Endothelial cell of umbilical vein (primary cell): ENCODE results near the gene PRELID3B. TPM values are rescaled to one million over a fixed set of nuclear protein-coding genes. Genes with fewer than 3 reads are reported as not detected.

Source experiments
- BruUV-seq: library from RNA; stranded (reverse); fragments of 400-500 nt; replicated peaks from 2 replicates; lab custom pipeline; 2021; lab: Mats Ljungman, UMichigan
- CTCF ChIA-PET: fragments of 300-600, 350-600 bp; sonication (Branson Sonifier 250); formaldehyde crosslinking; loops from one replicate; lab custom pipeline; 2021; ENCODE audit warnings: antibody characterized with exemption, inconsistent platforms; lab: Charles Lee
- POLR2A ChIA-PET: fragments of 300-600, 350-600 bp; sonication (Branson Sonifier 250); formaldehyde crosslinking; loops from one replicate; lab custom pipeline; 2021; ENCODE audit warnings: antibody characterized with exemption, inconsistent platforms; lab: Charles Lee
- DNase-seq: peaks from one replicate; pipeline ENCODE4 v3.0.0-alpha.2; 2011; ENCODE audit warnings: low read depth, low spot score
- FAIRE-seq: peaks from 2 replicates; lab custom pipeline; 2011; peaks lifted over from hg19 to GRCh38; lab: Jason Lieb, UNC
- H2AFZ ChIP-seq: 2 replicates; pipeline ENCODE4 v1.6.0; 2012; ENCODE audit warnings: low read depth, low read length, control low read depth, inconsistent platforms
- H3K27ac ChIP-seq: 2 replicates; pipeline ENCODE4 v1.5.1; 2011; ENCODE audit warnings: low read depth, mild to moderate bottlenecking, control low read depth, low read length, moderate library complexity; ENCODE audit not compliant: insufficient read depth
- H3K27me3 ChIP-seq, 2 experiments: 2 replicates each; pipeline versions ENCODE4 v1.6.0 to v1.6.1; 2011; ENCODE audit warnings: low read length in 2 of 2, mixed read lengths in 1 of 2; ENCODE audit not compliant: control insufficient read depth in 2 of 2, insufficient read depth in 2 of 2
- H3K36me3 ChIP-seq, 2 experiments: 2 replicates in 1 of 2; 3 replicates in 1 of 2; pipeline ENCODE4 v1.5.1; 2011; ENCODE audit warnings: low read length in 2 of 2, mild to moderate bottlenecking in 1 of 2, moderate library complexity in 1 of 2; ENCODE audit not compliant: control insufficient read depth in 2 of 2, insufficient read depth in 2 of 2; ENCODE audit errors: extremely low read depth in 1 of 2
- H3K4me1 ChIP-seq: 3 replicates; pipeline ENCODE4 v1.5.1; 2011; ENCODE audit warnings: mild to moderate bottlenecking, low read length; ENCODE audit not compliant: control insufficient read depth, insufficient read depth; ENCODE audit errors: extremely low read depth
- H3K4me2 ChIP-seq: 2 replicates; pipeline ENCODE4 v1.6.1; 2011; ENCODE audit warnings: low read length, control low read depth, mixed read lengths; ENCODE audit not compliant: insufficient read depth
- H3K4me3 ChIP-seq, 3 experiments: fragments of 200-600 bp in 1 of 3; sonication (generic), shearing (Covaris generic) in 1 of 3; replicated peaks in 1 of 3; 2 replicates each; pipeline ENCODE4 v1.5.1; 2011 to 2016; ENCODE audit warnings: control low read depth in 3 of 3, low read length in 3 of 3, mild to moderate bottlenecking in 2 of 3, inconsistent platforms in 1 of 3, low read depth in 1 of 3, moderate library complexity in 1 of 3; ENCODE audit not compliant: insufficient read depth in 1 of 3
- H3K79me2 ChIP-seq: 2 replicates; pipeline ENCODE4 v1.6.0; 2012; ENCODE audit warnings: low read length, inconsistent platforms; ENCODE audit not compliant: control insufficient read depth, insufficient read depth
- H3K9ac ChIP-seq: replicated peaks from 2 replicates; pipeline ENCODE3; 2011; ENCODE audit warnings: low read length, control low read depth; ENCODE audit not compliant: insufficient read depth; ENCODE audit errors: extremely low read depth
- H3K9me1 ChIP-seq: replicated peaks from 3 replicates; pipeline ENCODE4 v1.6.0; 2011; ENCODE audit warnings: mild to moderate bottlenecking, low read length; ENCODE audit not compliant: control insufficient read depth, insufficient read depth; ENCODE audit errors: extremely low read depth
- H3K9me3 ChIP-seq: replicated peaks from 2 replicates; pipeline ENCODE4 v1.5.1; 2012; ENCODE audit warnings: low read length, inconsistent platforms; ENCODE audit not compliant: control insufficient read depth, insufficient read depth
- H4K20me1 ChIP-seq: replicated peaks from 2 replicates; pipeline ENCODE3; 2011; ENCODE audit warnings: mild to moderate bottlenecking, low read length; ENCODE audit not compliant: control insufficient read depth, insufficient read depth; ENCODE audit errors: extremely low read depth
- EZH2 ChIP-seq: IDR thresholded peaks from 2 replicates; pipeline ENCODE4 v1.6.1; 2012; ENCODE audit warnings: borderline replicate concordance, low read depth, mild to moderate bottlenecking, moderate library complexity, low read length, inconsistent platforms; ENCODE audit not compliant: severe bottlenecking
- FOS ChIP-seq: IDR thresholded peaks from 2 replicates; pipeline ENCODE4 v1.6.1; 2011; ENCODE audit warnings: mild to moderate bottlenecking, low read length, moderate library complexity, borderline replicate concordance; ENCODE audit not compliant: insufficient read depth
- GATA2 ChIP-seq: IDR thresholded peaks from 2 replicates; pipeline ENCODE4 v1.7.0; 2011; ENCODE audit warnings: low read depth, mild to moderate bottlenecking, moderate library complexity, mixed read lengths, low read length; ENCODE audit not compliant: insufficient read length, insufficient read depth
- JUN ChIP-seq: IDR thresholded peaks from 2 replicates; pipeline ENCODE4 v1.6.1; 2011; ENCODE audit warnings: borderline replicate concordance, low read depth; ENCODE audit not compliant: insufficient read length, insufficient read depth
- MYC ChIP-seq: IDR thresholded peaks from one replicate; pipeline ENCODE4 v1.6.1; 2011; ENCODE audit warnings: mild to moderate bottlenecking, low read depth, low read length
- POLR2A ChIP-seq: IDR thresholded peaks from 2 replicates; pipeline ENCODE4 v1.6.1; 2012; ENCODE audit warnings: low read depth, mild to moderate bottlenecking, control low read depth, low read length
- POLR2AphosphoS5 ChIP-seq: IDR thresholded peaks from 2 replicates; pipeline ENCODE4 v1.6.1; 2012; ENCODE audit warnings: low read depth, mild to moderate bottlenecking, control low read depth, low read length, moderate library complexity; ENCODE audit not compliant: insufficient read depth
- dilution Hi-C: fragments of 300-500 bp; cut with MboI; formaldehyde crosslinking; loops from one replicate; pipeline ENCODE4 v1.15.0; 2019; ENCODE audit warnings: low sequenced_read_pairs; ENCODE audit not compliant: extremely low pct_ligation_motif_present
- intact Hi-C: fragments of 100-400 bp; cut with micrococcal nuclease; formaldehyde crosslinking; loops from one replicate; pipeline ENCODE4 v1.10.0; 2022
- polyA plus RNA-seq, 4 experiments: library from polyadenylated mRNA; depleted of rRNA in 3 of 4; stranded (reverse) in 3 of 4; unstranded in 1 of 4; fragments of >200 nt; gene quantifications; 2 replicates each; pipeline versions ENCODE4 v1.2.1 to v1.2.3, GENCODE V29; 2011 to 2012; ENCODE audit warnings: missing spikeins in 1 of 4
- total RNA-seq: library from RNA; stranded (reverse); gene quantifications from 2 replicates; pipeline ENCODE4 v1.2.3, GENCODE V29; 2021
- TF ChIP-seq, protein P1 (sequence below): IDR thresholded peaks from 2 replicates; pipeline ENCODE4 v1.6.1; 2011; ENCODE audit not compliant: insufficient read depth, insufficient read length
- TF ChIP-seq, protein P2 (sequence below), 2 donors: IDR thresholded peaks; 1 replicate in 1 of 2; 2 replicates in 1 of 2; pipeline ENCODE4 v1.5.1; 2011; ENCODE audit warnings: low read length in 2 of 2, mild to moderate bottlenecking in 2 of 2, moderate library complexity in 2 of 2, control low read depth in 1 of 2, inconsistent platforms in 1 of 2, low read depth in 1 of 2; ENCODE audit not compliant: insufficient read depth in 1 of 2; ENCODE audit errors: extremely low read depth in 1 of 2

Gene PRELID3B
- total and polyA plus RNA-seq, 2 donors (not counting 3 experiments of a cell fraction or from before 2014, with no cell fraction given), result 14.9 to 57.2 TPM

DNA sequence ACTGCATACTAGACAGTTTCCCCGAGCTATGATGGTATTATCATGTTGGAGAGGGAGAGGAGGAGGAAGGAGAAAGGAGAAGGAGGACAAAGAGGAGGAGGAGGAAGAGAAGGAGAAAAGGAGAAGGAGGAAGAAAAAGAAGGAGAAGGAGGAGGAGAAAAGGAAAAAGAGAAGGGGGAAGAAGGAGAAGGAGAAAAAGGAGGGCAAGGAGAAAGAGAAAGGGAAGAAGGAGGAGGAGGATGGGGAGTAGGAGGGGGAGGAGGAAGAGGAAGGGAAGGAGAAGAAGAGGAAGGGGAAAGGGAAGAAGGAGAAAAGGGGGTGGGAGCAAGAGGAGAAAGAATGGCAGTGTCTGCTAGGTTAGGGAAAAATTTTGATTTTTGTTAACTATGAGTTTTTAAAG lies 35.1 kb upstream of the PRELID3B start:
- H3K4me1 ChIP-seq, result no peaks in the 10 kb centered on the region
- H3K27me3 ChIP-seq, result peaks cover 7 to 16% of the 10 kb centered on the region in 2 experiments
- H3K4me3 ChIP-seq, result no peak overlapping the region
- H3K36me3 ChIP-seq, result no peaks in the 10 kb centered on the region
- H3K9ac ChIP-seq, result no peak overlapping the region
- no peak overlapping the region for H3K27ac ChIP-seq
- FAIRE-seq, result no peak
- no peak for TF ChIP-seq FOS
- TF ChIP-seq MYC, result no peak
- TF ChIP-seq, protein P1, sequence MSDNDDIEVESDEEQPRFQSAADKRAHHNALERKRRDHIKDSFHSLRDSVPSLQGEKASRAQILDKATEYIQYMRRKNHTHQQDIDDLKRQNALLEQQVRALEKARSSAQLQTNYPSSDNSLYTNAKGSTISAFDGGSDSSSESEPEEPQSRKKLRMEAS, result no peak
- no peak for TF ChIP-seq POLR2AphosphoS5
- TF ChIP-seq POLR2A, result no peak
- no peak for TF ChIP-seq EZH2
- TF ChIP-seq JUN, result no peak
- TF ChIP-seq, protein P2, sequence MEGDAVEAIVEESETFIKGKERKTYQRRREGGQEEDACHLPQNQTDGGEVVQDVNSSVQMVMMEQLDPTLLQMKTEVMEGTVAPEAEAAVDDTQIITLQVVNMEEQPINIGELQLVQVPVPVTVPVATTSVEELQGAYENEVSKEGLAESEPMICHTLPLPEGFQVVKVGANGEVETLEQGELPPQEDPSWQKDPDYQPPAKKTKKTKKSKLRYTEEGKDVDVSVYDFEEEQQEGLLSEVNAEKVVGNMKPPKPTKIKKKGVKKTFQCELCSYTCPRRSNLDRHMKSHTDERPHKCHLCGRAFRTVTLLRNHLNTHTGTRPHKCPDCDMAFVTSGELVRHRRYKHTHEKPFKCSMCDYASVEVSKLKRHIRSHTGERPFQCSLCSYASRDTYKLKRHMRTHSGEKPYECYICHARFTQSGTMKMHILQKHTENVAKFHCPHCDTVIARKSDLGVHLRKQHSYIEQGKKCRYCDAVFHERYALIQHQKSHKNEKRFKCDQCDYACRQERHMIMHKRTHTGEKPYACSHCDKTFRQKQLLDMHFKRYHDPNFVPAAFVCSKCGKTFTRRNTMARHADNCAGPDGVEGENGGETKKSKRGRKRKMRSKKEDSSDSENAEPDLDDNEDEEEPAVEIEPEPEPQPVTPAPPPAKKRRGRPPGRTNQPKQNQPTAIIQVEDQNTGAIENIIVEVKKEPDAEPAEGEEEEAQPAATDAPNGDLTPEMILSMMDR (IDR thresholded peaks at IDR 0.05; ENCODE audit: extremely low read depth in 1 of 2, insufficient read depth in 1 of 2, low read depth in 1 of 2, low read length in 2 of 2), result no peak
- TF ChIP-seq GATA2, result no peak
- dilution Hi-C loops (no loop called here), intact Hi-C loops (no loop called here)
- CTCF ChIA-PET, result no interaction called here
- BruUV-seq, result no TSS peak
- no peak overlapping the region for H3K4me2 ChIP-seq
- POLR2A ChIA-PET, result no interaction called here
- no peak for DNase-seq
- H2AFZ ChIP-seq, result no peak overlapping the region
- H3K9me1 ChIP-seq, result no peaks in the 10 kb centered on the region
- no peaks in the 10 kb centered on the region for H3K9me3 ChIP-seq
- H3K79me2 ChIP-seq, result no peaks in the 10 kb centered on the region
- H4K20me1 ChIP-seq, result no peaks in the 10 kb centered on the region
